ENCODE measurements around the gene GLI1.

GRCh38 chr12:57460468-57460784, 841 bp downstream of the GLI1 start:
- TF ChIP-seq POLR2AphosphoS5 (IDR thresholded peaks at IDR 0.05; ENCODE audit: low read depth, low read length) (no peak), RAD21 (IDR thresholded peaks at IDR 0.05; ENCODE audit: low read length) (no peak), GATA2 (CRISPR knock-in tag; IDR thresholded peaks at IDR 0.05) (no peak), YY1 (IDR thresholded peaks at IDR 0.05; ENCODE audit: low read depth) (no peak), CTCF (IDR thresholded peaks at IDR 0.05) (no peak), RCOR1 (IDR thresholded peaks at IDR 0.05; ENCODE audit: low read length) (no peak), CHD2 (IDR thresholded peaks at IDR 0.05; ENCODE audit: low read length, partially characterized antibody) (no peak), FOXJ3 (CRISPR knock-in tag; IDR thresholded peaks at IDR 0.05) (no peak), GABPA (IDR thresholded peaks at IDR 0.05; ENCODE audit: low read depth) (no peak), EP300 (IDR thresholded peaks at IDR 0.05; ENCODE audit: borderline replicate concordance in 1 of 2, low read depth in 1 of 2, low read length in 1 of 2) (no peak), EZH2phosphoT487 (IDR thresholded peaks at IDR 0.05; ENCODE audit: borderline replicate concordance, low read depth) (no peak), NFIC (IDR thresholded peaks at IDR 0.05; ENCODE audit: borderline replicate concordance) (no peak), RXRA (IDR thresholded peaks at IDR 0.05; ENCODE audit: borderline replicate concordance, low read depth) (no peak)
- TF ChIP-seq, protein P1, sequence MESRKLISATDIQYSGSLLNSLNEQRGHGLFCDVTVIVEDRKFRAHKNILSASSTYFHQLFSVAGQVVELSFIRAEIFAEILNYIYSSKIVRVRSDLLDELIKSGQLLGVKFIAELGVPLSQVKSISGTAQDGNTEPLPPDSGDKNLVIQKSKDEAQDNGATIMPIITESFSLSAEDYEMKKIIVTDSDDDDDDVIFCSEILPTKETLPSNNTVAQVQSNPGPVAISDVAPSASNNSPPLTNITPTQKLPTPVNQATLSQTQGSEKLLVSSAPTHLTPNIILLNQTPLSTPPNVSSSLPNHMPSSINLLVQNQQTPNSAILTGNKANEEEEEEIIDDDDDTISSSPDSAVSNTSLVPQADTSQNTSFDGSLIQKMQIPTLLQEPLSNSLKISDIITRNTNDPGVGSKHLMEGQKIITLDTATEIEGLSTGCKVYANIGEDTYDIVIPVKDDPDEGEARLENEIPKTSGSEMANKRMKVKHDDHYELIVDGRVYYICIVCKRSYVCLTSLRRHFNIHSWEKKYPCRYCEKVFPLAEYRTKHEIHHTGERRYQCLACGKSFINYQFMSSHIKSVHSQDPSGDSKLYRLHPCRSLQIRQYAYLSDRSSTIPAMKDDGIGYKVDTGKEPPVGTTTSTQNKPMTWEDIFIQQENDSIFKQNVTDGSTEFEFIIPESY (IDR thresholded peaks at IDR 0.05; ENCODE audit: borderline replicate concordance, low read depth), result no peak

Measured in SK-N-SH (cell line).